Upper lobe of left lung (tissue), 6 donors: ENCODE measurements around the gene TACC2. TPM values are rescaled to one million over a fixed set of nuclear protein-coding genes. Genes with fewer than 3 reads are reported as not detected.

Experiments used
- ATAC-seq, 2 donors: fragments of 200-7000 bp; cut with Tn5 transposase; one replicate each; pipeline ENCODE4 v1.9.1; 2022; ENCODE audit warnings: mild to moderate bottlenecking in 2 of 2, moderate library complexity in 2 of 2; ENCODE audit not compliant: low FRiP score in 2 of 2
- DNase-seq, 2 donors: peaks; one replicate each; pipeline ENCODE4 v3.0.0-alpha.2; 2019 to 2020
- H3K27ac ChIP-seq, 4 donors: fragments of 200-600 bp; sonication (generic); one replicate each; pipeline ENCODE4 v1.5.1; 2016 to 2019
- H3K27me3 ChIP-seq, 4 donors: fragments of 200-600 bp; sonication (generic); one replicate each; pipeline ENCODE4 v1.5.1; 2017 to 2019
- H3K36me3 ChIP-seq, 4 donors: fragments of 200-600 bp; sonication (generic); one replicate each; pipeline ENCODE4 v1.5.1; 2016 to 2019
- H3K4me1 ChIP-seq, 4 donors: fragments of 200-600 bp; sonication (generic); one replicate each; pipeline ENCODE4 v1.5.1; 2018 to 2019
- H3K4me3 ChIP-seq, 4 donors: fragments of 200-600 bp; sonication (generic); one replicate each; pipeline ENCODE4 v1.5.1; 2017 to 2019; ENCODE audit warnings: mild to moderate bottlenecking in 2 of 4, moderate library complexity in 1 of 4
- H3K9me3 ChIP-seq, 4 donors: fragments of 200-600 bp; sonication (generic); one replicate each; pipeline ENCODE4 v1.5.1; 2018 to 2019
- CTCF ChIP-seq, 6 experiments: fragments of 450-650 bp in 4 of 6; fragments of 200-600 bp in 2 of 6; sonication (generic) in 2 of 6; IDR thresholded peaks; one replicate each; pipeline ENCODE4 v1.5.1; 2016 to 2019; ENCODE audit warnings: antibody characterized with exemption in 6 of 6
- EP300 ChIP-seq, 4 donors: sonication (generic); formaldehyde crosslinking; IDR thresholded peaks; one replicate each; pipeline ENCODE4 v1.5.1; 2017; ENCODE audit warnings: antibody characterized with exemption in 4 of 4, control low read depth in 2 of 4
- POLR2A ChIP-seq, 4 donors: fragments of 450-650 bp; IDR thresholded peaks; one replicate each; pipeline ENCODE4 v1.5.1; 2016 to 2017; ENCODE audit warnings: antibody characterized with exemption in 4 of 4, mild to moderate bottlenecking in 2 of 4
- POLR2AphosphoS5 ChIP-seq, 2 donors: sonication (generic); formaldehyde crosslinking; IDR thresholded peaks; one replicate each; pipeline ENCODE4 v1.5.1; 2017; ENCODE audit warnings: antibody characterized with exemption in 2 of 2
- WGBS, 2 donors: methylation state at CpG; one replicate each; pipeline ENCODE4 v1.1.5; 2017 to 2018; 5-methylcytosine and 5-hydroxymethylcytosine counted together
- total RNA-seq, 6 donors: library from RNA; depleted of rRNA in 4 of 6; stranded (reverse); fragments of >200 nt in 4 of 6; gene quantifications; one replicate each; pipeline versions ENCODE4 v1.1.0 to v1.2.1, GENCODE V29; 2016 to 2021
- donor health status: DM: no; HTN: no; CAD: no; lungs with moderate emphysema.
- donor health status: DM: no; HTN: yes; CAD: no; lungs with severe emphysema.

Gene TACC2
- total RNA-seq, 6 donors from 2014 or later: 158 to 701 (median 386) TPM

GRCh38 chr10:122196218-122196617 is 207.3 kb downstream of the TACC2 start:
- peaks cover 0 to under 1% (median 0%) of the 10 kb centered on the region in 4 donors for H3K4me1 ChIP-seq
- H3K36me3 ChIP-seq: peaks cover 4 to 65% (median 27%) of the 10 kb centered on the region in 4 donors
- H3K4me3 ChIP-seq: no peak overlapping the region
- no peaks in the 10 kb centered on the region for H3K9me3 ChIP-seq
- no peak for DNase-seq
- no peaks in the 10 kb centered on the region for H3K27me3 ChIP-seq
- TF ChIP-seq CTCF (IDR thresholded peaks at IDR 0.05) (no peak), POLR2AphosphoS5 (IDR thresholded peaks at IDR 0.05) (no peak), EP300 (IDR thresholded peaks at IDR 0.05) (no peak), POLR2A (IDR thresholded peaks at IDR 0.05) (no peak)
- WGBS, 2 donors: 79 to 80% methylated on average over 12 of the region's 12 CpGs
- no peak for ATAC-seq
- H3K27ac ChIP-seq: no peak overlapping the region

- peaks cover 0 to 7% (median 0%) of the 10 kb centered on the region in 4 donors for H3K4me1 ChIP-seq
- no peaks in the 10 kb centered on the region for H3K27me3 ChIP-seq
- no peak for ATAC-seq
- 74 to 80% methylated on average over 8 to 13 of the region's 13 CpGs for WGBS, 2 donors
- H3K9me3 ChIP-seq: no peaks in the 10 kb centered on the region
- TF ChIP-seq POLR2AphosphoS5 (IDR thresholded peaks at IDR 0.05) (no peak), EP300 (IDR thresholded peaks at IDR 0.05) (no peak), POLR2A (IDR thresholded peaks at IDR 0.05) (no peak), CTCF (IDR thresholded peaks at IDR 0.05) (no peak)
- no peak for DNase-seq
- no peak overlapping the region for H3K27ac ChIP-seq
- H3K36me3 ChIP-seq: peaks cover 9 to 63% (median 27%) of the 10 kb centered on the region in 4 donors
- H3K4me3 ChIP-seq: no peak overlapping the region
Measured at GRCh38 chr10:122197611-122198222, 208.8 kb downstream of the TACC2 start.

GRCh38 chr10:122198631-122199030 is 209.7 kb downstream of the TACC2 start:
- peak; percentile 7 to 68 for ATAC-seq
- Histone ChIP-seq H3K4me3 (no peak overlapping the region), H3K9me3 (no peaks in the 10 kb centered on the region), H3K36me3 (peaks cover 9 to 63% (median 27%) of the 10 kb centered on the region in 4 donors), H3K27me3 (no peaks in the 10 kb centered on the region), H3K27ac (no peak overlapping the region), H3K4me1 (peaks cover 0 to 7% (median 0%) of the 10 kb centered on the region in 4 donors)
- WGBS, 2 donors: 93 to 99% methylated on average over 8 to 12 of the region's 12 CpGs
- TF ChIP-seq EP300 (IDR thresholded peaks at IDR 0.05): no peak
- TF ChIP-seq CTCF (IDR thresholded peaks at IDR 0.05): no peak
- DNase-seq: no peak

GRCh38 chr10:122199070-122199469 is 210.1 kb downstream of the TACC2 start:
- H3K36me3 ChIP-seq: peaks cover 9 to 63% (median 27%) of the 10 kb centered on the region in 4 donors
- DNase-seq: no peak
- no peak overlapping the region for H3K27ac ChIP-seq
- TF ChIP-seq EP300 (IDR thresholded peaks at IDR 0.05): no peak
- TF ChIP-seq POLR2AphosphoS5 (IDR thresholded peaks at IDR 0.05): no peak
- TF ChIP-seq CTCF (IDR thresholded peaks at IDR 0.05): no peak
- no peak for TF ChIP-seq POLR2A (IDR thresholded peaks at IDR 0.05)
- H3K9me3 ChIP-seq: no peaks in the 10 kb centered on the region
- no peak overlapping the region for H3K4me3 ChIP-seq
- peak in 1 of 2 donors; percentile 60 for ATAC-seq
- H3K27me3 ChIP-seq: no peaks in the 10 kb centered on the region
- 81 to 82% methylated on average over 4 to 9 of the region's 9 CpGs for WGBS, 2 donors
- peaks cover 0 to 7% (median 0%) of the 10 kb centered on the region in 4 donors for H3K4me1 ChIP-seq

- DNase-seq: no peak
- Histone ChIP-seq H3K4me3 (no peak overlapping the region), H3K27ac (no peak overlapping the region), H3K4me1 (peaks cover 0 to 7% (median 0%) of the 10 kb centered on the region in 4 donors), H3K36me3 (peaks cover 9 to 66% (median 26%) of the 10 kb centered on the region in 4 donors), H3K27me3 (no peaks in the 10 kb centered on the region), H3K9me3 (no peaks in the 10 kb centered on the region)
- peak in 1 of 2 donors; percentile 17 for ATAC-seq
- TF ChIP-seq CTCF (IDR thresholded peaks at IDR 0.05) (no peak), POLR2A (IDR thresholded peaks at IDR 0.05) (no peak), EP300 (IDR thresholded peaks at IDR 0.05) (no peak), POLR2AphosphoS5 (IDR thresholded peaks at IDR 0.05) (no peak)
- 95 to 100% methylated on average over 3 to 6 of the region's 6 CpGs for WGBS, 2 donors
Measured at GRCh38 chr10:122199689-122200088, 210.7 kb downstream of the TACC2 start.
